T-helper 1 cell (primary cell): ENCODE measurements around the gene CMTM2.
"Not testable (repeated sequence)": the region's sequence is repeated elsewhere in the genome, so short reads cannot be mapped to it uniquely, and the experiment has no call there.

Experiments
- DNase-seq, 5 donors: peaks; one replicate each; pipeline ENCODE4 v3.0.0-alpha.2; 2012 to 2020

CMTM2 gene

GRCh38 chr16:66553223-66553622 is 26.0 kb upstream of the CMTM2 start:
- DNase-seq = peak in 1 of 5 donors; percentile 24

DNA sequence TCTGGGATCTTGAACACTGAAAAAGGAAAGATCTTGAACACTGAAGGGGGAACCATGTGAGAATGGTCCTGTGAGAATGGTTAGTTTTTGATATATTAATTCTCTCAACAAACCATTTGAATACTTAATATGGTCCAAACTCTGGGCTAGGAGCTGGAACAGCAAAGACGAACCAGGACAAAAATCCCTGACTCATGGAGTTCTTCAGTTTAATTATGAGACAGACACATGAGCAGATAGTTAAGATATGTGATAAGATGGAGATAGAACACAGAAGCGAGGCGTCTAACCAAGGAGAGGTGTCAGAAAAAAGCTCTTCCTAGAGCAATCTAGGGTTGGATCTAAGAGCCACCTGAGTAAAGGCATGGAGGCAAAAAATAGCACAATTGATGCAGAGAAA is 25.2 kb upstream of the CMTM2 start:
- DNase-seq = no peak

GRCh38 chr16:66554495-66554894 is 24.8 kb upstream of the CMTM2 start:
- no peak for DNase-seq

GRCh38 chr16:66560107-66560506 is 19.2 kb upstream of the CMTM2 start:
- no peak for DNase-seq

DNA sequence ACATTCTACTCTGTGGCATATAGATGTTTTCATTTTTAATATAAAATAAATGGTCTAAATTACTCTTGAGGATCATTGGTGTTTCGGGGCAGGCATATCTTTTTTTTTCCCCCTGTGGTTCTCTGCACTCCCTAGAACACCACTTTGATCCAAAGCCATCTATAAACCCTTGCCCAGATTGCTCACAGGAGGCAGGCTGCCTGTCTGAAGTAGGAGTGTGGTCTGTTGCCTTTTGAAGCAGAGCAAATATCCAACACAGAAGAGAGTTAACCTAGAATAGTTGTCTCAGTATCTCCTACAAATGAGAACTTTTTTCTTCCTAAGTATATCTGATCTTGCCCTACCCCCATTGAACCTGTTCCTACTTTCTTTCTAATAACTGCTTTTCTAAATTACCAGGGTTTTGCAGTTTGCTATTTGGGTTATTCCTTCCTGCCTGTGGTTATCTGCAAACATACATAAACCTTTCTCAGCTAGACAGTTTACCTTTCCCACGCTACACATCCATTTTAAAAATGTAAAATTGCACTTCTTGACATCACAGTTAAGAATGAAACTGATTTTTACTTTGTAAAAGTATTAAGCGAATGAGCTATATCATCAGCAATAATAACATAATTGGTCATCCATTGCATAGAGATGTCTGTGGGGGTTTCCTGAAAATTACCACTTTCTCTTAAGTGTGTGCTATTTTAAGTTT is 17.7 kb upstream of the CMTM2 start:
- DNase-seq = no peak

- no peak for DNase-seq
These were observed 16.9 kb upstream of the CMTM2 start for GRCh38 chr16:66562409-66562808.

DNA sequence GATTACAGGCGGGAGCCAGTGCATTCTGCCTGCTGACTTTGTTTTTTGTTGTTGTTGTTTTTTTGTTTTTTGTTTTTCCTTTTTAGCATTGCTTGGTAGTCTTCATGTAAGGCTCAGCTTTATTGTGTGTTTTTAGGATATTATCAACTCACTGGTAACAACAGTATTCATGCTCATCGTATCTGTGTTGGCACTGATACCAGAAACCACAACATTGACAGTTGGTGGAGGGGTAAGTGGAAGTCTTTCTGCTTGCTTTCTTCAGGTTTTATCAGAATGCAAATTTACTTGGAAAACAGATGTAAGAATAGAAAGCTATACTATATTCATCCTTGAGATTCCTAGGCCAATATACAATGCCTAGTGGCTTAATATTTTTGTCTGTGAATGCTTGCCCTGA is 16.3 kb upstream of the CMTM2 start:
- no peak for DNase-seq

DNA sequence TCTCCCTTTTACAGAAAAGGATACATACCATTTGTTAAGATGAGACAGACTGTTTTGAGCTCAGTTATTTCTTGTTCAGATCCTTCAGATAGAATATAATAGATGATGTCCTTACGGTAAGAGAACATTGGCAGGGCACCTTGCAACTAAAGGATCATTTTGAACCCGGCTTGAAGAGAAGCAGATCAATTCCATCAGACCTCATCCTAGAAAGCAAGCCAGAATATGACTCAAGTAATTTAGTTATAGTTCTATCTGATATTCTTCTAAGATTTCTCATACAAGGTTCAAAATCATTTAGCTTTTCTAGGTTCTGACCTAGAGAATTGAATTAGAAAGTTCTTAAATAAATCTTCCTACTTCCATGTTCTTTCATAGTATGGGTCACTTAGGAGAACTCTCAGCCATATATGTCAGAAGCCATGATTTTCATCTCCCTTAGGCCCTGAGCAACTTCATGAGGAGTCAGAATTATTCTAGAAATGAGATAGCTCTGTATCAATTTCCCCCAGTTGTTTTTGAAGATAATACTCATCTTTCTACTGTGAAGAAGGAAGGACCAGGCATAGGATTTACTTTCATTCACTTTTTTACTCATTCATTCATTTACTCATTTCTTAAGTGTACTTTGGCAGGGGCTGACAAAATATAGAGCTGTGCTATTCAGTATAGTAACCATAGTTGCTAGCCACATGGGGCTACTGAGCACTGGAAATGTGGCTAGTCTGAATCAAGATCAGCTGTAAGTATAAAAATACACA is 15.5 kb upstream of the CMTM2 start:
- DNase-seq = peak in 1 of 5 donors; percentile 61

DNA sequence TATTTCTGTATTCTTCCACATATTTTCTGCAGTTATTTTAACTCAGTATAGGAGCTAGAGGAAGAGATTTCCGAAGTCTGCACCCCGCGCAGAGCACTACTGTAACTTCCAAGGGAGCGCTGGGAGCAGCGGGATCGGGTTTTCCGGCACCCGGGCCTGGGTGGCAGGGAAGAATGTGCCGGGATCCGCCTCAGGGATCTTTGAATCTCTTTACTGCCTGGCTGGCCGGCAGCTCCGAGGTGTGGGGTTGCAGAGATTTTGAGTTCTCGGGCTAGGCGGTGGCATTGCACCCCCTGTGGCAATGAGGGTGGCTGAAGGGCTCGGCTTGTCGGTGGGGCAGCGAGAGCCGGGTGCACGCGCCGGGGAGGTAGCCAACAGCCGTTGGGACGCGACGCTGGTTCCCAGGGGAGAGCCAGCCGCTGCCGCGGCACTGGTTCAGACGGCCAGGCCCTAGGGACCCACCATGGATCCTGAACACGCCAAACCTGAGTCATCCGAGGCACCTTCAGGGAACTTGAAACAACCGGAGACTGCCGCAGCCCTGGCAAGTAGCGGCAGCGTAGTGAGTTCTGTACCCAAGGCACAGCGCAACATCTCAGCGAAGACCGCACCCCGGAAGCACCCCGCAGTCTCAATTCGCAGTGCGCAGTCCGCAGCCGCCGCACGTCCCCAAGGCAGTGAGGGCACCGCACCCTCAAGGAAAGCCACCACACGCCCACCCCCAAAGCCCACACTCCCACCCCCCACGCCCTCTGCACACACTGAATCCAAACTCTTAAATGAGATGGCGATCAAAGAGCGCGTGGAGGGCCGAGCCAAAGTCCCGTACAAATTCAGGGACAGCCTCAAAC is 13.0 kb upstream of the CMTM2 start, which contains the start of gene CMTM1:
Gene CMTM1 (plus strand): TSS at position 389 of the 851 bp plus-strand sequence. CDS start 75 bp downstream, at position 464.
- no peak for DNase-seq

GRCh38 chr16:66567270-66567669 is 12.0 kb upstream of the CMTM2 start:
- not testable (repeated sequence) for DNase-seq

DNA sequence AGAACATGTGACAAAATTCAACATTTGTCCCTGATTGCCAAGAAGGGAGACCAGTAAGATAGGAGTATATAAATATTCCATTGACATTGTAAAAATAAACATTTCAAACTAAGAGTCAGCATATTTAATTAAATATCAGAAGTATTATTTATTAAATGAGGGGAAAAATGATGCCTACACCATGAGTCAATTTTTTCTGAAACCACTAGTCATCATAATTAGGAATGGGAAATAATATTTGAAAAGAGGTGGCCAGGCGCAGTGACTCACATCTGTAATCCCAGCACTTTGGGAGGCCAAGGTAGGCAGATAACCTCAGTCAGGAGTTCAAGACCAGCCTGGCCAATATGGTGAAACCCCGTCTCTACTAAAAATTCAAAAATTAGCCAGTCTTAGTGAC is 10.9 kb upstream of the CMTM2 start:
- no peak for DNase-seq

GRCh38 chr16:66569131-66569530 is 10.1 kb upstream of the CMTM2 start:
- DNase-seq = no peak

DNA sequence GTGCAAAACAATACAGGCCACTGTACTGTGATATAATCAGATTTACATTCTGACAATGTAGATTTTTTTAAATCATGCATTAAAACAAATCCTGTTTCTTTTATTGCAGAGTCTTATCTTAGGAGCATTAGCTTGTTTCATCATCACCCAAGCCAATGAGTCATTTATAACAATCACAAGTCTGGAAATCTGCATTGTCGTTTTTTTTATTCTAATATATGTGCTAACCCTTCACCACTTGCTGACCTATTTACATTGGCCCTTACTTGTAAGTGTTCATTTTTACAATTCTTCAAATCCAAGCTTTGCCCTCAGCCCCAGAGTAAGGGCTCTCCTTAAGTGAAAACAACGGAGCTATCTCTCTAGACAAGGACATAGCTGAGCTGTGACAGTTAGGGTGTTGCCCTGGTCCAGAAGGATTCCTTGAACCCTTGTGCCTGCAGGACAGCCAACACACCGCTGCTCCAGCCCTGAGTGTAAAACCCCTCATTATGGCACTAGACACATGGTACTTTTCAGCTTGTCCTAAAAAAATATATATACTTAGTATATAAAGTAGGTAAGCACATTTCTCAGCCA is 9.3 kb upstream of the CMTM2 start:
- DNase-seq = no peak

- no peak for DNase-seq
These were observed 6.9 kb upstream of the CMTM2 start for GRCh38 chr16:66572356-66572755.

- no peak for DNase-seq
These were observed 5.2 kb upstream of the CMTM2 start for GRCh38 chr16:66574081-66574480.

DNA sequence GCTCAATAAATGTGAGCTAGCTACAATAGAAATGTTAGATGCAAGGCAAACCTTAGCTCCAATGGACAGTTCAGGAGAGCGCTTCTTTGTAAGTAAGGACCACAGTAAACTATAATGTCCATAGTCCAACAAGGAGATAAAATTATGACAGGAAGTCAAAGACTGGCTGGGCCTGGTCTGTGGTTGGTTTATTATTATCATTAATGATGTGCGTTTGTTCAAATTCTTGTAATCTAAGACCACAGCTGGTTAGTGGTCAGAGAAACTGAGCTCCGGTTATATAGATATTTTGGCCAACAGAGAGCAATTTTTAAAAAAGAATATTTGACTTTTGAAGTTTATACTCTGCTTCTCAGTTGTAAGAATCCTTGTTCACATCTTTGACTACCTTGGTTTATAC is 4.7 kb upstream of the CMTM2 start:
- no peak for DNase-seq

DNA sequence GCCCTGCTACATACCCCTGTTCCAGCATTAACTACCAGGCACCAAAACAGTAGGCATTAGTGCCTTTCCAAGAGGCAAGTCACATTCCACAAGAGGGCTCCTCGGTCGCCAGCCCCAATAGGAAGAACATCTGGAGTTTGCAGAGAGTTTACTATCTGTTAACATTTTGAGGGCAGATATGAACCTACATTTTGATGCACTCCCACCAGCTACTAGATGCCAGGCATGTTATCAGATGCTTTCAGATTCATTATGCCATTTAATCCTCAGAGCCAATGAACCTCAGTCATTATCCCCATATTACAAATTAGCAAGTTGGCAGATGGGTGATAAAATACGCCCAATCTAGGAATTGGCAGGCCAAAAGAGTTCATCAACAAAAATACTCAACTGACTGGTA is 4.2 kb upstream of the CMTM2 start:
- no peak for DNase-seq

DNA sequence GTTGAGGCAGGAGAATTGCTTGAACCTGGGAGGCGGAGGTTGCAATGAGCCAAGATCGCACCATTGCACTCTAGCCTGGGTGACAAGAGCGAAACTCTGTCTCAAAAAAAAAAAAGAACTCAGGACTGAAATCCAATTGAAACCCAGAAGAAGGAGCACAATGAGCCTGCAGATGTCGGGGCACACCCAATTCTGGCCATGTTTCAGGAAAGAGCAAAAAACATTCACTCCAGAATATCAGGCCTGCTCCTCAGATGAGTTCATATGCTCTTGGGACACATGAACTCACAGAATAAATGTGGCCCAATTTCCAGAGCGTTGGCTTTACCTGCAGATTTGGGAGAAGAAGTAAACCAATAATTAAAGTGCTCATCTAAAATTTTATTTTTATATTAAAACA is 3.0 kb upstream of the CMTM2 start:
- DNase-seq = no peak

DNA sequence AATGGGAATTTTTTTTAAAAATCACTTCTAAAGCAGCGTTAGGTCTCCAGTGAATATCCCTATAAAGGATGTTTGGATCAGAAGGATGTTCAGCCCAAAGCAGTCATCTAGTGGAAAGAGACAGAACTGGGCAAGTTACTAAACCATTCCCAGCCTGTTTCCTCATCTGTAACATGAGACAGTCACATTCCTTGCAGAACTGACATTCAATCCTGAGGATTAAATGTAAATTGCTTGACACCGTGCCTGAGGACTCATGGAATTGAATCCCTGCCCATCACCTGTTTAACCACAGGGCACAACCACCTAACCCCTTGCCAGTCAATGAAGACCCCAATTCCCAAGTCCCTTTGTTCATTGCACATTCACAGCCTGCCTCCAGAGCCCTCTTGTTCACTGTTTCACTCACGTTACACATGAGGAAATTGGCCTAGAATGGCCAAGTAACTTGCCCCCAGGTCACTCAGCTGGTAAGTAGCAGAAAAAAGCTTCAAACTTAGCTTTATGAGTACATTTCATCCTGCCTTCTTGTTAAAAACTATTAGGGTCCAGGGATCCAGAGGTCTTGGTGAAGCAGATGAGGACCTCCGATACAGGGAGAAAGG is 1.4 kb downstream of the CMTM2 start:
- DNase-seq = no peak

DNA sequence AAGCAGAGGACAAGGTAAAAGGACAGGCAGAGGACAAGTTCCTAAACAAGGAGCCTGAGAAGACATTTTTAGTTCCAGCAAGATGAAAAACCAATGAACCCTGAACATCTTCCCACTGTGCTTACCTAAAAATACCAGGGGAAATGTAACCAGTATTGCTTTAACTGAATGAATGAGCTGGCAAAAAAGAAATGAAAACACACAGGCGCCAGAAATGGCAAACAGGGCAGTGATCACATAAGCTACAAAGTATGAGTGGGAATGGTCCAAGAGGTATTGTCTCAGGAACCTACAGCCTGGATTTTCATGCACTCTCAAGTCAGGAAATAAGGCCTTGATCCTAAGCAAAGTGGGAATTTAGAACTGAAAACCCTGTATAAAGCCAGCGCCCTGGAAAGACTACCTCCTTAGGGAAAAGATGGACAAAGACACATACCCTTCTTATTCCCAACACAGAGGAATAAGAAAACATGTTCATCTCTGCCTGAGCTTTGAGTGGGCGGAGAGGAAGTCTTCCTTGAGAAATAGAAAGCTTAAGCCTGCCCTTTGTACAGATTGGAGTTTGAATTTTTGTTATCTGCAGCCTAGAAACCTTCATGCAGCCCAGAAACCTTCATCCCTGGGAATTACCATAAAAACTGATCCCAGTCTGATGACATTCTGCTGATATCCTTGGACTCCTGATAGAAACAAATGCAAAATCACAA is 2.1 kb downstream of the CMTM2 start:
- DNase-seq = no peak

DNA sequence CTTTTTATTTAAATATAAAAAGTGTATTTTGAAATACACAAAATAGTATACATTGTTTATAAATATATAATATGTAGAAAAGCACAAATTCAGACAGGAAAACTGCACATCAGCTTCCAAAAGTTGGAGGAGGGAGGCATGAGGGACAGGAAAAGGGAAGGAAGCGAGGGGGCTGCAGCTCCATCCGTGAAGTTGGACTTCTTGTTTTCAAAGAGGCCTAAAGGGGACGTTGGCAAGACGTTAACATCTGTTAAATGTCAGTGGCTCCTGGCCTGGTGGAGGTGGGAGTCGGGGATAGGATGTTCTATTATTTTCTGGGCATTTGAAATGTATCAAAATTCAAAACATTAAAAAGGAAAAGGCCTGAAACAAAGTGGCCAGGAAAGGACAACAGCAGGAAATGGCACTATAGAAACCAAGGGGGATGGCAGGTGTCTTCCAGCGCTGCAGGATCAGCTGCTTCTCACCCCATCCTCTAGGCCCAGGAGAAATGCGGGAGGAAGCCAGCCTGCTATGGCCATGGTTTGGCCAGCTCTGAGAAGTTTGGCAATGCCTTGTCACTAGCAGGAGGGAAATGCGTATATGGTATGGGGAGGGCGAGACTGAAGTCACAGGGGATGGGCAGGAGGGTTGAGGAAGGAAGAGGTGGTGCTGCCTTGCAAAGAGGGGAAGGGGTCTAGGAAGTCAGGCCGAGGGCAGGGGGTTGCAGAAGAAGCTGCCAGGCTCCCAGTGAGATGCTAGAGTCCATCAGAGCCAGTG is 6.4 kb downstream of the CMTM2 start:
- no peak for DNase-seq
